Measurements from ENCODE around the gene GRIK1. TPM values are rescaled to one million over a fixed set of nuclear protein-coding genes. Genes with fewer than 3 reads are reported as not detected.

GRIK1 gene
- not detected in 5 replicates for total RNA-seq (2022; extraction: Qiagen RNA extraction)

DNA sequence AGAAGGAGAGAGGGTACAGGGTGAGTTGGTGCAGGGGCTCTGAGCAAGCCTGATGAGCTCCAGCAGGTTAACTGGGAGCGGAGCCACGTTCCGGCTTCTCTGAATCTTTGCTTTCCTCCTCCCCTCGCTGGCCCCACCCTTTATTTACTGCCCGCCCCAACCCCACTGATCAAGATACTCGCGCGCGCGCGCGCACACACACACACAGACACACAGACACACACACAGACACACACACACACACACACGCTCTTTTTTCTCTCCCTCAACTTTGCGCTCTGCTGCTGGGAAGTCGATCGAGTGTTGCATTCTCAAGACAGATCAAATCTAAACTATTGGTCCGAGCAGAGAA, at the start of gene GRIK1:
GRIK1 (minus strand) TSS at position 73 of the 352 bp plus-strand sequence.

Other genes starting within 250 kb of the GRIK1 start
- not detected in 5 replicates for gene CLDN17, start 226.8 kb upstream of the GRIK1 start, total RNA-seq (2022; extraction: Qiagen RNA extraction)

Measured in A549 treated with Mapracorat at 1 μM for 4 hours (cell line).